ENCODE data around the gene FAM124A. TPM values are rescaled to one million over a fixed set of nuclear protein-coding genes. Genes with fewer than 3 reads are reported as not detected.

FAM124A gene
- total RNA-seq, 4 donors from 2014 or later: 0.35 to 3.2 (median 1.5) TPM

DNA sequence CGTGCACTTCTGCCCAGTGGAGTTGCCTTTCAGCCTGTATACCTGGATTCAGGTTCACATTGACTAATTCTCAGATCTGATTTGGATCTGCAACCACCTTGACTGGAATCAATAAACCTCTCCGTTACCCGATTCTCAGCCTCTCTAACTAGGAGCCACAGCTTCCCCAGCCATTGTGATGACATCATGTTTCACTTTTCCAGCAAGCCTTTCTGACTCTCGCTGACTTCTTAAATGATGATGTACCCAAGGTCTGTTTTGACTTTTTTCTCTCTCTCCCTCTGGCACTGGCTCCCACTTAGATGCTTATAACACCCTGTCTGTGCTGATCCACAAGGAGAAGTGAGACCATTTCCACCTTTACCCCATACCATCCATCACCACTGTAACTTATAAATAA lies 13.5 kb upstream of the FAM124A start:
- no peaks in the 10 kb centered on the region for H3K27me3 ChIP-seq
- no peaks in the 10 kb centered on the region for H3K36me3 ChIP-seq
- TF ChIP-seq CTCF (IDR thresholded peaks at IDR 0.05): no peak
- no peak for TF ChIP-seq POLR2A (IDR thresholded peaks at IDR 0.05)
- no peak overlapping the region for H3K4me3 ChIP-seq
- H3K4me1 ChIP-seq: no peaks in the 10 kb centered on the region
- H3K27ac ChIP-seq: no peak overlapping the region
- H3K9me3 ChIP-seq: no peaks in the 10 kb centered on the region
- no peak for DNase-seq

GRCh38 chr13:51211910-51212309 lies 10.3 kb upstream of the FAM124A start:
- no peak for DNase-seq
- H3K27me3 ChIP-seq: no peaks in the 10 kb centered on the region
- no peak overlapping the region for H3K27ac ChIP-seq
- H3K36me3 ChIP-seq: no peaks in the 10 kb centered on the region
- no peak for TF ChIP-seq CTCF (IDR thresholded peaks at IDR 0.05)
- no peak for TF ChIP-seq POLR2A (IDR thresholded peaks at IDR 0.05)
- no peaks in the 10 kb centered on the region for H3K4me1 ChIP-seq
- H3K4me3 ChIP-seq: no peak overlapping the region
- no peaks in the 10 kb centered on the region for H3K9me3 ChIP-seq

- no peaks in the 10 kb centered on the region for H3K36me3 ChIP-seq
- no peaks in the 10 kb centered on the region for H3K9me3 ChIP-seq
- no peak for DNase-seq
- no peak overlapping the region for H3K4me3 ChIP-seq
- TF ChIP-seq POLR2A (IDR thresholded peaks at IDR 0.05): no peak
- no peak for TF ChIP-seq CTCF (IDR thresholded peaks at IDR 0.05)
- H3K27me3 ChIP-seq: no peaks in the 10 kb centered on the region
- no peak overlapping the region for H3K27ac ChIP-seq
- H3K4me1 ChIP-seq: no peaks in the 10 kb centered on the region
These were observed 9.4 kb upstream of the FAM124A start for GRCh38 chr13:51212758-51213157.

GRCh38 chr13:51213173-51213728 lies 8.9 kb upstream of the FAM124A start:
- Histone ChIP-seq H3K27me3 (no peaks in the 10 kb centered on the region), H3K4me1 (no peaks in the 10 kb centered on the region), H3K9me3 (no peaks in the 10 kb centered on the region), H3K27ac (no peak overlapping the region), H3K4me3 (no peak overlapping the region), H3K36me3 (no peaks in the 10 kb centered on the region)
- TF ChIP-seq POLR2A (IDR thresholded peaks at IDR 0.05) (no peak), CTCF (IDR thresholded peaks at IDR 0.05) (no peak)
- no peak for DNase-seq

DNA sequence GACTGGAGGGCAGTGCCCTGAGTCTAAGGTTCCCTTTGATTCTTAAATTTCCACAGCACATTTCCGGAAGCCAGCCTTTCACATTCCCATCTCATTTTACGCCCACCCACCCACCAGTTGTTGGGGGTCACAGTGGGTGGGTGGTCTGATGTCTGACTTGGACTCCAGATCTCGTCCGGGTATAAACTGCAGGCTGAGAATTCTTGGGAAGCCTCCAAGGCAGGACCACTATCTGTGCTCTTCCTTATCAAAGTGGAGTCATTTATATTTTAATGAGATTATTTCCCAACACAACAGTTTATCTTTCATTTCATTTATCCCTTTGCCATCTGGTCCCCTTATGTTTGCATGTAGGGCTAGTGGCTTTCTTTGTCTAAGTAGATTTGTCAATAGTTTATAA lies 3.6 kb upstream of the FAM124A start:
- Histone ChIP-seq H3K4me1 (peaks cover 0 to 5% (median 1%) of the 10 kb centered on the region in 4 donors), H3K27me3 (no peaks in the 10 kb centered on the region), H3K27ac (no peak overlapping the region), H3K36me3 (no peaks in the 10 kb centered on the region), H3K4me3 (no peak overlapping the region), H3K9me3 (no peaks in the 10 kb centered on the region)
- TF ChIP-seq CTCF (IDR thresholded peaks at IDR 0.05) (no peak), POLR2A (IDR thresholded peaks at IDR 0.05) (no peak)
- DNase-seq: no peak

- DNase-seq: no peak
- Histone ChIP-seq H3K9me3 (no peaks in the 10 kb centered on the region), H3K4me3 (no peak overlapping the region), H3K4me1 (peaks cover 0 to 5% (median 1%) of the 10 kb centered on the region in 4 donors), H3K27ac (no peak overlapping the region), H3K36me3 (no peaks in the 10 kb centered on the region), H3K27me3 (no peaks in the 10 kb centered on the region)
- no peak for TF ChIP-seq POLR2A (IDR thresholded peaks at IDR 0.05)
- no peak for TF ChIP-seq CTCF (IDR thresholded peaks at IDR 0.05)
These were observed 1.5 kb upstream of the FAM124A start for GRCh38 chr13:51220706-51221105.
